HT-29 (cell line): ENCODE results near the gene POTEH. TPM values are rescaled to one million over a fixed set of nuclear protein-coding genes. Genes with fewer than 3 reads are reported as not detected.
"Not testable (repeated sequence)": the region's sequence is repeated elsewhere in the genome, so short reads cannot be mapped to it uniquely, and the experiment has no call there.

ENCODE experiments used
- DNase-seq: peaks from one replicate; pipeline ENCODE4 v3.0.0-alpha.2; 2015; ENCODE audit warnings: low spot score
- small RNA-seq: library from RNA; depleted of rRNA; stranded (forward); fragments of <200 nt; gene quantifications from one replicate; pipeline ENCODE3, GENCODE V24; 2014
- total RNA-seq: library from RNA; depleted of rRNA; stranded (reverse); fragments of >200 nt; shearing (Covaris generic); gene quantifications from 2 replicates; pipeline ENCODE4 v1.2.3, GENCODE V29; 2014; rRNA removed

POTEH gene
- total RNA-seq, 1 experiment from 2014 or later: not detected

DNA sequence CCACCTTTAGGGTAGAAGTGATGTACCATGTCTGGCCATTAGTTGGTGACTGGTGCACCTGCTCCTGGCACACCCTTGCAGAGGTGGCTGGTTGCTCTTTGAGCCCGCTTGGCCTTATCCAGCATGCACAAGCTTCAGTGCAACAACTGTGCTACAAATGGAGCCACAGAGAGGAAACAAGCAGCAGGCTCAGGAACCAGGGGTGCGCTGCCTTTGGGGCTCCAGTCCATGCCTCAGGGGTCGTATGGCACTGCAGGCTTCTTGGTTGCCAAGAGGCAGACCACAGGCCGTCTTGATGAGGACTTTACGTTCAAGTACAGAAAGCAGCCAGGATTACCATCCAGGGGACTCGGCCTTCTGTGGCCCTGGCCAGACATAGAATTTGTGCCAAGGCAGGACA is 44.6 kb downstream of the POTEH start:
- not testable (repeated sequence) for DNase-seq

GRCh38 chr22:15738157-15738908 is 48.5 kb downstream of the POTEH start:
- not testable (repeated sequence) for DNase-seq

GRCh38 chr22:15738909-15739391 is 49.1 kb downstream of the POTEH start:
- DNase-seq: not testable (repeated sequence)

DNA sequence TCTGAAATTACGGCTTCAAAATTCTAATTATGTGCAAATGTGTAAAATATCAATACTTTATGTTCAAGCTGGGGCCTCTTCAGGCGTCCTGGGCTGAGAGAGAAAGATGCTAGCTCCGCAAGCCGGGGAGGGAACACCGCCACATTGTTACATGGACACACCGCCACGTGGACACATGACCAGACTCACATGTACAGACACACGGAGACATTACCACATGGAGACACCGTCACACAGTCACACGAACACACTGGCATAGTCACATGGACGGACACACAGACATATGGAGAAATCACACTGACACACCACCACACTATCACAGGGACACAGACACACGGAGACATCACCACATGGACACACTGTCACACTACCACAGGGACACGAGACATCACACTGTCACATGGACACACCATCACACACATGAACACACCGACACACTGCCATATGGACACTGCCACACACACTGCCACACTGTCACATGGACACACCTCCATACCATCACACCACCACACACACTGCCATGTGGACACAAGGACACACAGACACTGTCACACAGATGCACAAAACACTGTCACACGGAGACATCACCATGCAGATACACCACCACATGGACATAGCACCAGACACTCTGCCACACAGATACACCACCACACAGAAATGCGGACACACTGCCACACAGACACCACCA is 58.0 kb downstream of the POTEH start:
- DNase-seq: not testable (repeated sequence)

GRCh38 chr22:15749181-15749970 is 59.5 kb downstream of the POTEH start:
- DNase-seq: not testable (repeated sequence)

DNA sequence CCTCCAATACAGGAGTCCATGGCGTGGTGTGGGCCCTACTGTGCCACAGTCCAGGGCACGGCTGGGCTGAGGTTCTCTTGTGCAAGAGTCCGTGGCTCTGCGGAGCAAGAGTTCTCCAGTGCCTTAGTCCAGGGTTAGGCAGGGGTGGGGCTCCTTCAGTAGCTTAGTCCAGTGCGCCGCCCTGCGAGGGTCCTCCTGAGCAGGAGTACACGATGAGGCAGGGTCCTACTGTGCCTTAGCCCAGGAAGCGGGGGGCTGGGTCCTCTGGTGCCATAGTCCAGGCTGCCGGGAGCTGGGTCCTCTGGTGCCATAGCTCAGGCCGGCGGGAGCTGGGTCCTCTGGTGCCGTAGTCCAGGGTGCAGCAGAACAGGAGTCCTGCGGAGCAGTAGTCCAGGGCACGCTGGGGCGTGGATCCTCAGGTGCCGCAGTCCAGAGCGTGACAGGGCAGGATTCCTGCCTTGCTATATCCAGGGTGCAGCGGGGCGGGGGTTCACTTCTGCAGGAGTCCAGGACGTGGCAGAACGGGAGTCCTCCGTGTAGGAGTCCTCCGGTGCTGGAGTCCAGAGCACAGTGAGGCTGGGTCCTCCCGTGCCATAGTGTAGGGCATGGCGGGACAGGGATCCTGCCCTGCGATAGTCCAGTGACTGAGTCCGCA is 69.7 kb downstream of the POTEH start:
- DNase-seq: not testable (repeated sequence)

DNA sequence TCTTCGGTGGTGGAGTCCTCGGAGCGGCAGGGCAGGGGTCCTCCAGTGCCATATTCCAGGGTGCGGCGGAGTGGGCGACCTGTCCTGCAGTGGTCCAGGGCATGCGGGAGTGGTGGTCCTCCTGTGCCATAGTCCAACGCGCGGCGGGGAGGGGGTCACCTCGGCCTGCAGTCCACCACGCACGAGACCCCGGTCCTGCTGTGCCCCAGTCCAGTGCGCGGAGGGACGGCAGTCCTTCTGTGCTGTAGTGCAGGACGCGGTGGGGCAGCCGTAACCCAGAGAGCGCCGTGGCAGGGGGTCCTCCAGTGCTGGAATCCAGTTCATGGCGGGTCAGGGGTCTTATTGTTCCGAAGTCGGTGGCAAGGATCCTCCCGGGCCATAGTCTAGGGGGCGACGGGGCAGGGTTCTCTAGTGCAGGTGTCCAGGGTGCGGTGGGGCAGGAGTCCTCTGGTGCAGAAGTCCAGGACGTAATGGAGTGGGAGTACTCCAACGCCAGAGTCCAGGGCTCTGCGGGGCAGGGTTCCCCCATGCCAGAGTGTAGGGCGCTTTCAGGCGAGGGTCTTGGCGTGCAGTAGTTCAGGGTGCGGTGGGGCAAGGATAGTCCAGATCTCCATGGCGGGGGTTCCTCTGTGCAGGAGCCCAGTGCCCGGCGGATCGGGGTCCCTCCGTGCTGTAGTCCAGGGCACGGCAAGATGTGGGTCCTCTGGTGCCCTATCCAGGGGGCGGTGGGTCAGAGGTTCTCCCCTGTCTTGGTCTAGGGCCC is 70.7 kb downstream of the POTEH start:
- DNase-seq: not testable (repeated sequence)

GRCh38 chr22:15761151-15761777 is 71.4 kb downstream of the POTEH start:
- not testable (repeated sequence) for DNase-seq

DNA sequence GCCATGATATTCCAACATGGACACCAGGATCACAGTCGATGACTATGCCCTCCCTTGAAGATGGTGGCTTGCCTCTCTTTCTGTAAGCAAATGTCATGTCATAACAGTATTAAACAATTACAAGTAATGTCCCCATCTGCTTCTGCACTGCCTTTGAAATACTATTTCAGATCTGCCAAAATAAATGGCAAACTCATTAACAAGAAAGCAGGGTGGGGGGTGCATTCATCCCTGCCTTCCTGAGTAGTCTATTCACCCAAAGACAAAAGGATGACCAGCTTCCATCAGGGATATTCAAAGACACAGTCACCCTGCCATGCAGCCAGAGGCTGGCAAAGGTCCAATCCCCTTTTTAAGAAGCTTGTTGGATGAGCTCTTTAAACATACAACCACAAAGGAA is 73.7 kb downstream of the POTEH start:
- DNase-seq: not testable (repeated sequence)

Small RNA genes lying within 50 kb of the gene (small RNA-seq; reads per million reads assigned to genes)
- not detected for gene RNU6-816P

Other genes starting within 250 kb of the POTEH start
- gene OR11H1, start 161.8 kb upstream of the POTEH start, total RNA-seq: not detected in 2 replicates